Thyroid gland (tissue), 4 donors: ENCODE results near the gene MAP3K9.

Experiments used
- POLR2A ChIP-seq, 2 donors: fragments of 450-650 bp; IDR thresholded peaks; one replicate each; pipeline ENCODE4 v1.6.1; 2017; ENCODE audit warnings: antibody characterized with exemption in 2 of 2, mild to moderate bottlenecking in 2 of 2, moderate library complexity in 1 of 2
- TF ChIP-seq, protein P1 (sequence below), 6 experiments: fragments of 200-600 bp in 3 of 6; fragments of 450-650 bp in 3 of 6; sonication (generic) in 3 of 6; IDR thresholded peaks; one replicate each; pipeline ENCODE4 v1.5.1; 2016 to 2019; ENCODE audit warnings: antibody characterized with exemption in 6 of 6, mild to moderate bottlenecking in 2 of 6, inconsistent platforms in 1 of 6, moderate library complexity in 1 of 6

DNA sequence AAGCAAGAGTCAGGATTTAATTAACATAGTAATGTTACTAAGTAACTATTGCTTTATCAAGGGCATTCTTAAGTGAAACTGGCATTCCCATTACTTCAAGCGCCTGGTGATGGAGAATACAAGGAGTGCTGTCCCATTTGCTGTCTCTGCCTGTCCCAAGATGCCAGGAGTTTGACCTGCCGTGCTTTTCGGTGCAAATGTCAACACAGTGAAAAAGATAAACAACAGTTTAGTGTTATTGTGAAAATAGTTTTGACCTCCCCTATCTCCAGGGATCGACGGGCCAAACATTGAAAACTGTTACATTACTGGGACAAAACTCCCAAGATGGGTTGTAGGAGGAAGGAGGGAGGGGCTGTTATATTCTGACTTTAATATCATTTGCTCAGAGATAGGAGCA, 92.8 kb downstream of the MAP3K9 start:
- TF ChIP-seq, protein P1, sequence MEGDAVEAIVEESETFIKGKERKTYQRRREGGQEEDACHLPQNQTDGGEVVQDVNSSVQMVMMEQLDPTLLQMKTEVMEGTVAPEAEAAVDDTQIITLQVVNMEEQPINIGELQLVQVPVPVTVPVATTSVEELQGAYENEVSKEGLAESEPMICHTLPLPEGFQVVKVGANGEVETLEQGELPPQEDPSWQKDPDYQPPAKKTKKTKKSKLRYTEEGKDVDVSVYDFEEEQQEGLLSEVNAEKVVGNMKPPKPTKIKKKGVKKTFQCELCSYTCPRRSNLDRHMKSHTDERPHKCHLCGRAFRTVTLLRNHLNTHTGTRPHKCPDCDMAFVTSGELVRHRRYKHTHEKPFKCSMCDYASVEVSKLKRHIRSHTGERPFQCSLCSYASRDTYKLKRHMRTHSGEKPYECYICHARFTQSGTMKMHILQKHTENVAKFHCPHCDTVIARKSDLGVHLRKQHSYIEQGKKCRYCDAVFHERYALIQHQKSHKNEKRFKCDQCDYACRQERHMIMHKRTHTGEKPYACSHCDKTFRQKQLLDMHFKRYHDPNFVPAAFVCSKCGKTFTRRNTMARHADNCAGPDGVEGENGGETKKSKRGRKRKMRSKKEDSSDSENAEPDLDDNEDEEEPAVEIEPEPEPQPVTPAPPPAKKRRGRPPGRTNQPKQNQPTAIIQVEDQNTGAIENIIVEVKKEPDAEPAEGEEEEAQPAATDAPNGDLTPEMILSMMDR (IDR thresholded peaks at IDR 0.05), result no peak
- TF ChIP-seq POLR2A (IDR thresholded peaks at IDR 0.05), result no peak
